Pancreas (tissue), 10 donors: ENCODE measurements around the gene GJA4. TPM values are rescaled to one million over a fixed set of nuclear protein-coding genes. Genes with fewer than 3 reads are reported as not detected.
"Not testable (repeated sequence)": the region's sequence is repeated elsewhere in the genome, so short reads cannot be mapped to it uniquely, and the experiment has no call there.

Experiments
- ATAC-seq, 4 donors: fragments of 200-7000 bp; cut with Tn5 transposase; one replicate each; pipeline versions ENCODE4 v1.8.0 to v1.9.1; 2020; ENCODE audit warnings: mild to moderate bottlenecking in 4 of 4, moderate library complexity in 4 of 4
- DNase-seq, 6 donors: peaks; one replicate each; pipeline ENCODE4 v3.0.0-alpha.2; 2020
- FAIRE-seq: peaks from 2 replicates; lab custom pipeline; 2012; peaks lifted over from hg19 to GRCh38; lab: Jason Lieb, UNC
- H3K27ac ChIP-seq, 4 donors: fragments of 200-600 bp; sonication (generic); 1 replicate in 3 of 4; 2 replicates in 1 of 4; pipeline versions ENCODE4 v1.5.0 to v1.8.0; 2020
- H3K27me3 ChIP-seq, 4 donors: fragments of 200-600 bp; one replicate each; pipeline ENCODE4 v1.8.0; 2021
- H3K36me3 ChIP-seq, 3 donors: fragments of 200-600 bp; sonication (generic) in 1 of 3; one replicate each; pipeline versions ENCODE4 v1.5.0 to v1.8.0; 2020 to 2021
- H3K4me1 ChIP-seq, 3 donors: fragments of 200-600 bp; one replicate each; pipeline ENCODE4 v1.8.0; 2021
- H3K4me3 ChIP-seq, 4 donors: fragments of 200-600 bp; sonication (generic) in 2 of 4; one replicate each; pipeline versions ENCODE4 v1.5.0 to v1.8.0; 2020 to 2021
- H3K9me3 ChIP-seq, 4 donors: fragments of 200-600 bp; one replicate each; pipeline ENCODE4 v1.8.0; 2021
- WGBS, 2 donors: extraction: QIAGEN DNeasy Blood & Tissue Kit; methylation state at CpG; one replicate each; pipeline ENCODE4 v1.1.7; 2013; 5-methylcytosine and 5-hydroxymethylcytosine counted together
- intact Hi-C, 3 donors: fragments of 100-400 bp; cut with DNase I; formaldehyde crosslinking; loops; one replicate each; pipeline versions ENCODE4 v1.11.1 to v1.14.2; 2022
- polyA plus RNA-seq, 2 donors: library from polyadenylated mRNA; stranded (reverse); fragments of 200-250 nt; gene quantifications; one replicate each; pipeline ENCODE4 v1.2.3, GENCODE V29; 2013
- total RNA-seq, 6 donors: library from RNA; stranded (reverse); fragmentation: NEBNext Ultra II Directional in 4 of 6; extraction: Animal tissue kit (Norgen Biotek cat#: 25700) in 4 of 6; gene quantifications; one replicate each; pipeline versions ENCODE4 v1.2.1 to v1.2.4, GENCODE V29; 2021 to 2023
- TF ChIP-seq, protein P1 (sequence below), 4 donors: fragments of 200-600 bp; sonication (generic) in 3 of 4; IDR thresholded peaks; one replicate each; pipeline versions ENCODE4 v1.5.0 to v1.8.0; 2021; ENCODE audit warnings: antibody characterized with exemption in 4 of 4
- donor health status: healthy with polysubstance abuse.
- donor health status: DM: no; HTN: no; CAD: no; lungs with moderate emphysema.
- donor health status: DM: no; HTN: no; CAD: no.
- donor health status: control.
- donor health status: control.
- donor health status: Bipolar disorder and iron deficiency.
- donor health status: DM: yes; HTN: yes; CAD: no.
- donor health status: DM: no; HTN: no; CAD: no.
- donor health status: DM: no; HTN: no; CAD: no.
- donor health status: DM: yes; HTN: yes; CAD: no.

The GJA4 gene
- total and polyA plus RNA-seq, 8 donors = 1.1 to 6.7 (median 1.6) TPM

DNA sequence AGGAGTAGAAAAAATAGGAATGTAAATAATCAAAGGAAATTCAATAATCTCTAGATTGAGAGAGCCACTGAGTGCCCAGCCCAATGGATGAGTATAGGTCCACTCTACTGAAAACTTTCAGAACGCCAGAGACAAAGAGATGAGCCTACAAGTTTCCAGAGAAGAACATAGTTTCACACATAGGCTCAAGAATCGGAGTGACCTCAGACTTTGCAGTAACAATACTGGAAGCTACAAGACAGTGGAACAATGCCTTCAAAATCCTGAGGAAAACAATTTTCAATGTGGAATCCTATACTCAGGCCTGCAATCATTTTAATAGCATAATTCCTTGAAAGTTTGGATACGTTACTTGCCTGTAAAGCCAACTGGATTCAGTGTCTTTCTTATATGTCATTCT lies 11.0 kb downstream of the GJA4 start:
- FAIRE-seq (no peak), DNase-seq (no peak), ATAC-seq (no peak)
- TF ChIP-seq, protein P1, sequence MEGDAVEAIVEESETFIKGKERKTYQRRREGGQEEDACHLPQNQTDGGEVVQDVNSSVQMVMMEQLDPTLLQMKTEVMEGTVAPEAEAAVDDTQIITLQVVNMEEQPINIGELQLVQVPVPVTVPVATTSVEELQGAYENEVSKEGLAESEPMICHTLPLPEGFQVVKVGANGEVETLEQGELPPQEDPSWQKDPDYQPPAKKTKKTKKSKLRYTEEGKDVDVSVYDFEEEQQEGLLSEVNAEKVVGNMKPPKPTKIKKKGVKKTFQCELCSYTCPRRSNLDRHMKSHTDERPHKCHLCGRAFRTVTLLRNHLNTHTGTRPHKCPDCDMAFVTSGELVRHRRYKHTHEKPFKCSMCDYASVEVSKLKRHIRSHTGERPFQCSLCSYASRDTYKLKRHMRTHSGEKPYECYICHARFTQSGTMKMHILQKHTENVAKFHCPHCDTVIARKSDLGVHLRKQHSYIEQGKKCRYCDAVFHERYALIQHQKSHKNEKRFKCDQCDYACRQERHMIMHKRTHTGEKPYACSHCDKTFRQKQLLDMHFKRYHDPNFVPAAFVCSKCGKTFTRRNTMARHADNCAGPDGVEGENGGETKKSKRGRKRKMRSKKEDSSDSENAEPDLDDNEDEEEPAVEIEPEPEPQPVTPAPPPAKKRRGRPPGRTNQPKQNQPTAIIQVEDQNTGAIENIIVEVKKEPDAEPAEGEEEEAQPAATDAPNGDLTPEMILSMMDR (IDR thresholded peaks at IDR 0.05) = no peak
- 98% methylated on average over 3 of the region's 3 CpGs for WGBS, 2 donors
- no peak overlapping the region for H3K4me3 ChIP-seq
- no peaks in the 10 kb centered on the region for H3K9me3 ChIP-seq
- H3K4me1 ChIP-seq = no peaks in the 10 kb centered on the region
- H3K27ac ChIP-seq = no peak overlapping the region
- no peaks in the 10 kb centered on the region for H3K27me3 ChIP-seq
- no peaks in the 10 kb centered on the region for H3K36me3 ChIP-seq
- intact Hi-C loops = no loop called here

GRCh38 chr1:34806396-34806795 lies 13.6 kb downstream of the GJA4 start:
- WGBS, 2 donors = 78 to 83% methylated on average over 3 of the region's 3 CpGs
- Histone ChIP-seq H3K27ac (no peak overlapping the region), H3K27me3 (no peaks in the 10 kb centered on the region), H3K4me1 (no peaks in the 10 kb centered on the region), H3K36me3 (no peaks in the 10 kb centered on the region), H3K4me3 (no peak overlapping the region), H3K9me3 (no peaks in the 10 kb centered on the region)
- no peak for FAIRE-seq
- ATAC-seq = no peak
- intact Hi-C loops = no loop called here
- TF ChIP-seq, protein P1 (IDR thresholded peaks at IDR 0.05) = no peak
- DNase-seq = no peak

- intact Hi-C loops = no loop called here
- ATAC-seq = no peak
- 90 to 92% methylated on average over 9 of the region's 9 CpGs for WGBS, 2 donors
Observed at GRCh38 chr1:34808051-34808810, 15.4 kb downstream of the GJA4 start.

DNA sequence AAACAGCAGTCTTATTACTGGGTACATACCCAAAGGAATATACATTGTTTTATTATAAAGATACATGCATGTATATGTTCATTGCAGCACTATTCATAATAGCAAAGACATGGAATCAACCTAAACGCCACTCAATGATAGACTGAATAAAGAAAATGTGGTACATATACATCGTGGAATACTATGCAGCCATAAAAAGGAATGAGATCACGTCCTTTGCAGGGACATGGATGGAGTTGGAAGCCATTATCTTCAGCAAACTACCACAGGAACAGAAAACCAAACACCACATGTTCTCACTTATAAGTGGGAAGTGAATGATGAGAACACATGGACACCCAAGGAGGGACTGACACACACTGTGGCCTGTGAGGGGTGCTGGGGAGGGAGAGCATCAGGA lies 18.0 kb downstream of the GJA4 start:
- H3K4me1 ChIP-seq, H3K9me3 ChIP-seq, ATAC-seq, intact Hi-C loops, H3K4me3 ChIP-seq, H3K36me3 ChIP-seq, DNase-seq, FAIRE-seq, H3K27me3 ChIP-seq, H3K27ac ChIP-seq: not testable (repeated sequence)
- WGBS, 2 donors = 90 to 91% methylated on average over 3 of the region's 3 CpGs

More at GRCh38 chr1:34808051-34808810, 15.4 kb downstream of the GJA4 start:
- no peak for FAIRE-seq
- H3K4me3 ChIP-seq = no peak overlapping the region
- no peak overlapping the region for H3K27ac ChIP-seq
- TF ChIP-seq, protein P1 (IDR thresholded peaks at IDR 0.05) = no peak
- H3K27me3 ChIP-seq = no peaks in the 10 kb centered on the region
- DNase-seq = no peak
- no peaks in the 10 kb centered on the region for H3K36me3 ChIP-seq
- no peaks in the 10 kb centered on the region for H3K4me1 ChIP-seq
- no peaks in the 10 kb centered on the region for H3K9me3 ChIP-seq

DNA sequence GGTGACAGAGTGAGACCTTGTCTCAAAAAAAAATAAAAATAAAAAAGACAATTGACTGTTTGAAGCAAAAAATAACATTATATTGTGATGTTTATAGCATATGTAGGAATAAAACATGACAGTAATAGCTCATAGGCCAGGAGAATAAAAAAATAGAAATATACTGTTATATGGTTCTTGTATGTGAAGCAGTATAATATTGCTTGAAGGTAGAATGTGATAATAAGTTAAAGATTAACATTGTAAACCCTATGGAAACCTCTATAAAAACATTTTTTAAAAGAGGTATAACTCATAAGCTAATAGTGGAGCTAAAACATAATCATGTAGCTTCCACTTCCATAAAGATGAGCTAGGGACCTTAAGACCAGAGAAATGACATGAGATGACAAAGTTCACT lies 23.5 kb downstream of the GJA4 start:
- H3K36me3 ChIP-seq = no peaks in the 10 kb centered on the region
- no peak overlapping the region for H3K27ac ChIP-seq
- no peak for DNase-seq
- ATAC-seq = no peak
- no peaks in the 10 kb centered on the region for H3K4me1 ChIP-seq
- H3K9me3 ChIP-seq = no peaks in the 10 kb centered on the region
- no peak overlapping the region for H3K4me3 ChIP-seq
- TF ChIP-seq, protein P1 (IDR thresholded peaks at IDR 0.05) = no peak
- no peak for FAIRE-seq
- H3K27me3 ChIP-seq = no peaks in the 10 kb centered on the region
- intact Hi-C loops = no loop called here
